Right forelimb (tissue), 1 donor: ENCODE results near the gene CCBE1.
"Not testable (repeated sequence)": the region's sequence is repeated elsewhere in the genome, so short reads cannot be mapped to it uniquely, and the experiment has no call there.

Experiments
- DNase-seq: peaks from one replicate; pipeline ENCODE4 v3.0.0-alpha.2; 2018

CCBE1 gene

DNA sequence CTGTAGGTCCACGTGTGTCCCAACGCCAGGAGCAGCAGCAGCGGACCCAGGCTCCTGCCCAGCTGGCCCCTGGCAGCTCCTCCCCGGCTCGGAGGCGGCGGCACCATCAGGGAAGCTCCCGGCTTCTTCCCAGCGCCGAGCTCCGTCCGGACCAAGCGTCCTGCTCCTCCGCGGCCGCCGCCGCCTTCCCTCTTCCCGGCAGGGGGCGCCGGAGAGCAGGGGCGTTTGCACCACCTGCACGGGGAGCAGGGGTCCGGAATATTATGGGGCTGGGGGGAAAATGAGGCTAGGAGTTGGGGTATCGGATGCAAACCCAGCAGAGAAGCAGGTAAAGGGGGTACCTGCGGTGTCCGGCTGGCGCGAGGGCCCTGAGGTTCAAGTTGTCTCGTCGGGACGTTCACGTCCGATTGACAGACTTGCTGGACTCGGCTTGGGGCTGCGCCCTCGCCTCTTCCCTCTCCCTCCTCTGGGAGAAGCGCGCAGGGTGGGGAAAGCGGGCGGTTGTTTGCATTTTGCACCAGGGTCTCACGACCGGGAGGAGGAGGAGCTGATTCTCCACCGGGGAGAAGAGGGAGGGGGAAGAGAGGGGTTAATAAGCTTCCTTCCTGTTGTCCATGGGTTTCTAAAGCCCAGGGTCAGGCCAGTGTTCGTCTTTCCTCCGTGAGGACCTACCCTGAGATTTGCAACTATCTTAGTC is at the start of gene CCBE1:
TSS of gene CCBE1 (minus strand) at position 188 of the 697 bp plus-strand sequence.
- DNase-seq = peak; percentile 82

DNA sequence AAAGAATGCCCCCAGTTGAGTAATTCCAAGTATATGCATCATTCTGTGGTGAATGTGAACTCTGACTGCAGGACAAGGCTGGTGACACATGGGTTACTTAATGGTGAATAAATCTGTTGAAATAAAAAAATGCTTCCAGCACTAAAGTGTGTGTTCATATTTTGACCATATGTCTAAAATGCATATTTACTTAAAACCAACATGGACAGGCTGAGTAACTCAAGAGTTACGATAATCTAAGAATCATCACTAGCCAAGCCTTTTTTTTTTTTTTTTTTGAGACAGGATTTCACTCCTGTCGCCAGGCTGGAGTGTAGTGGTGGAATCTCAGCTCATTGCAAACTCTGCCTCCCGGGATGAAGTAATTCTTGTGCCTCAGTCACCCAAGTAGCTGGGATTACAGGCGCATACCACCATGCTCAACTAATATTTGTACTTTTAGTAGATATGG is 47.1 kb upstream of the CCBE1 start:
- no peak for DNase-seq

DNA sequence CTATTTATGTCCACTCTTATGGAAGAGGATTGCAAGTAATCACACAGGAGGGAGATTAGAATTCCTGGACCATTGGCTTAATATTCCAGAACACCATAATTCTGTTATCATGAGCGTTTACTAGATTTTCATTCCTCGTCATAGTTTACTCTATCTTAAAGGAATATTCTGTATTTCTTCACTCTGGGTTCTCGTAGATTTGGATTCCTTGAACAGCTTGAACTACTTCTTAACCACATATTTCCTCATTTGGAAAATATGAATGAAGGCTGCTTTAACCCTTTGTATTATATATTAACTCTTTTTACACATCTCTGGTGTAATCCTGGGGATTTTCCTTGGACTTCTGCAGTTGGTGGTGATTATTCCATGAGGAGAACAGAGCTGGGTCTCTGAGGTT is 46.3 kb upstream of the CCBE1 start:
- DNase-seq = no peak

DNA sequence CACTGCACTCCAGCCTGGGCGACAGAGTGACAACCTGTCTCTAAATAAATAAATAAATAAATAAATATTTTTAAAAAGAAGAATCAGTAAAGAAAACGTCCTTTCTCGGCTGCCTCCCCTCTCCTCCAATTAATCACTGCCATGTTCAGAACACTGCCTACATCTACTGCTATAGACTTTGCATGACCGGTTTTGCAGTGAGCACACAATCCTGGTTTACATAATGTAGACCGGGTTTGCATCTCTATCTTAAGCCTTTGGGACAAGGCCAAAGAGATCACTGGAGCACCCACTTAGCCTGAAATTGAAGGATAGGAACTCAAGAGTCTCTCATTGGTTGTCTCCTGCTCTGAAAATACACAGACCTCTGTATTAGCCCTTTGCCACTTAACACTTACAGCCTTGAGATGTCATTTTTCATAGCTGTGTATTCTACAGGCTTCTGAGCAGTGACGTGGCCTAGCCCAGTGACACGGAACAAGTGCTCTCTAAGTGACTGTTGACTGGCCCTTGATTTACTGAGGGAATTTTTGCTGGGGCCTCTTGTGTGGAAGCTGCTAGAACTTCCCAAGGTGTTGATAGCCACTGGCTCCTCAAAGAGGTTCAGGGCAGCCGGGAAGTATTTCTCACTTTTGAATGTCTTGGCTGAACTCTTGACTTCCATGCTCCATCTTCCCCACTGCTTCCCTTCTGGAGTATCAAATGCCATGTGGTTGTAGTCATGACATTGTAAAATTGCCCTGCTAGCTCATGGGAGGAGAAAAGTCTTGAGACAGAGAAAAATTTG is 45.3 kb upstream of the CCBE1 start:
- DNase-seq = no peak

DNA sequence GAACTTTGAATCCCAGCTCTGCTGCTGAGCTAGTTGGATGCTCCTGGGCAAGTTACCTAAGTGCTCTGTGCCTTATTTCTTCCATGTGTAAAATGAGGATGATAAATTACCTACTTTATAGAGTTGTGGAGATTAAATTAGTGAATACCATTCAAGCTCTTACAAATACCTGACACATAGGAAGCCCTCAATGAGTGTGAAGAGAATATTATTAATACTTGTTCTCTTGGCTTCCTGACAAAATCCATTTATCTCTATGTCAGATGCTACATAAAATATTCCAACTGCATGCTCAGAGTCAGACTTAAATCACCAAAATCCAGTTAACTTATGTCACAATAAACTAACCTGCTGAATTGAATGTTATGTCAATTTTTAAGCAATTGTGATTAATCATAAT is 42.9 kb upstream of the CCBE1 start:
- no peak for DNase-seq

DNA sequence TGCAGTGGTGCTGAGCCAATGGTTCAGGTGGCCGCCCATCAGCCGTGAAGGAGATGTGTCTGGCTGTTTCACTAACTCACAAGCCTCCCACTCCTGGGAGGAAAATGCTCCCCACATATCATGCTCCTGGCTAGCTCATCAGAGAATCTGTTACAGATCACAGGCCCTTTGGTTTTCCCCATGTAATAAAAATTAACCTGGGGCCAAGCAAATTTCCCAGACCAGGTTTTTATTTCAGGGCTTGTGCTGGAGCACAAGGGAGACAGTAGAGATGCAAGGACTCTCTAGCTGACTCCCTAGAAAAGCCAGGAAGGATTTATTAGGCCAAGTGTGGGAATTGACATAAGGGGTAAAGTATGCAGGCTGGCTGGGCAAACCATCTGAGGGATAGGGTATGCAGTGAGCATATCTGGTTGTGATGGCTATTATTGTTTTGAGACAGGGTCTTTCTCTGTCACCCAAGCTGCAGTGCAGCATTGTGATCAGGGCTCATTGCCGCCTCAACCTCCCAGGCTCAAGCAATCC is 40.6 kb upstream of the CCBE1 start:
- DNase-seq = no peak

DNA sequence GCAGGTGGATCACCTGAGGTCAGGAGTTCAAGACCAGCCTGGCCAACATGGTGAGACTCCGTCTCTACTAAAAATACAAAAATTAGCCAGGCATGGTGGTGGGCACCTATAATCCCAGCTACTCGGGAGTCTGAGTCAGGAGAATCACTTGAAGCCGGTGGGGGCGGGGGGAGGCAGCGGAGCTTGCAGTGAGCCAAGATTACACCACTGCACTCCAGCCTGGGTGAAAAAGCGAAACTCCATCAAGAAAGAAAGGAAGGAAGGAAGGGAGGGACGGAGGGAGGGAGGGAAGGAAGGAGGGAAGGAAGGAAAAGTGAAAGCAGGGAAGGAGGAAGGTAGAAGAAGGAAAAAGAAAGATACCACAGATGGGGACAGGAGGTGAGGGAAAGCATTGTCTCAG is 40.1 kb upstream of the CCBE1 start:
- not testable (repeated sequence) for DNase-seq

DNA sequence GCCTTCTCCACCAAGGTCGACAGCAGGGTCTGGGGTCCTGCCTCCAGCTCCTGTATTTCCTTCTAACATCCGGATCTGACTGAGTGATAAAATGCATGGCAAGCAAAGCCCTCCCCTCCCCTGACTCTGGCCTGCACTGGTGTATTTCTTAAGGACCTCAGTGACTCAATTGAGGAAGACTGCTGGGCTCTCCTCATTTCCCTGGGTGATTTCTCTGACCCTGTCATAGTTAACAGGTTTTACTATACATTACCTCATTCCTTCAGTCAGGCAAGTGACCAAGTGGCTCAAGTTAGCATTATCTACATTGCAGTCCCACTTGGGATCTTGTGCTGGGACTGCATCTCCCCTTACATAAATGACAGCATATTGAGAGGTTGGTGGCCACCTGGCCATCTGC is 38.8 kb upstream of the CCBE1 start:
- DNase-seq = no peak

DNA sequence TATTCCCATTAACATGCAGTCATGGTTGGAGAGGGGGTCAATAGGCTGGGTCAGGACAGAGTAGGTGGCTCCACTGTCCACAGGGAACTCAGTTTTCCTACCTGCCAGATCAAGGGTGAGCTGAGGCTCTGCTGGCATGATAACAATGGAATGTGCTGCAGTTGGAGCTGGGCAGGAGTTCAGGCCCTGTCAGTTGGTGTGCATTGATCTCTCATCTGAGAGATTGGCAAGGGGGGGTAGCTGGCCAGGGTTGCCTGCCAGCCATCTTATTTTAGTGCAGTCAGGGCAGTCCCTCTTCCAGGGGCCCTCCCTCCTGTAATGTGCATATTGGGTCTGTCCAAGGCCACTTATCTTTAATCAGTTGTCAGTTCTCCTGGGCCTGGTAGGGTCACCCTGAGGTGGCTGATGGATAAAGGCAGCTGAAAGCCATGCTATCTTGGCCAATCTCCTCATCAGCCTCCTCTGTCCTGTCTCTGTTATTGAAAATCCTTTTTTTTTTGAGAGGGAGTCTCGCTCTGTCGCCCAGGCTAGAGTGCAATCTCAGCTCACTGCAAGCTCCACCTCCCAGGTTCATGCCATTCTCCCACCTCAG is 38.1 kb upstream of the CCBE1 start:
- no peak for DNase-seq

DNA sequence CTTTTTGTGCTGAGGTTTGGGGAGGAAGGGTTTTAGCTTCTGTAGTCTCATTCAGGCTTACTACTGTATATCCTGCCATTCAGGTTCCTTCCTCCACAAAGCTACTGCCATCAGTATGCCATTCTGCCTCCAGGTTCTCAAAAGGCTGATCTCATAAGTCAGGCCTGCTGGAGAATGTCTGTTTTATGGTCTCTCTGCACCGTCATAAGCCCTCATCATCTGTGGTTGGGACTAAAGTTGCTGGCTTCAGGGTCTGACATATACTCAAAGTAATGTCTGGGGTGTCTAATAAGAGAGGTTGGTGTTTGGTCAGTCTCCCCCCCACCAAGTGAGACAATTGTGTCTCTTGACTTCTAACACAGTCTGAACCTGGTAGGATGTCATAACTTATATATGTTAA is 36.2 kb upstream of the CCBE1 start:
- DNase-seq = no peak

DNA sequence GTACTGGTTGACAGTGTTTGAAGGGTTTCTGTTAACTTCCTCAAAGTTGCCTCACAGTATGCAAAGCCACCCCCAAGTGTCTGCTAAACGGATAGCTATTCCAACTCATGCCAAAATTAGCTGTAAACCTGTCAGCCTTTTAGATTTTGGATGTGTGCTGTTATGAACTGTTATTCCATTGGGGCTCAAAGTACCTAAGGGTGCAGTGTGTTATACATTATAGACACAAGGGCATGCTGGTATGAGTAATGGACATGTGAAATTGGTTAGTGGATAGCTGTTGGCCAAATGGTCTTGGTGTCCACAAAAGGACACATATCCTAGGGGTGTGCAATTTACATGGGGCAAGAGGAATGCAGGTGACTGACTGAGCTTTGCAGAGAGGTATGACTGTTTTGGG is 33.7 kb upstream of the CCBE1 start:
- no peak for DNase-seq

DNA sequence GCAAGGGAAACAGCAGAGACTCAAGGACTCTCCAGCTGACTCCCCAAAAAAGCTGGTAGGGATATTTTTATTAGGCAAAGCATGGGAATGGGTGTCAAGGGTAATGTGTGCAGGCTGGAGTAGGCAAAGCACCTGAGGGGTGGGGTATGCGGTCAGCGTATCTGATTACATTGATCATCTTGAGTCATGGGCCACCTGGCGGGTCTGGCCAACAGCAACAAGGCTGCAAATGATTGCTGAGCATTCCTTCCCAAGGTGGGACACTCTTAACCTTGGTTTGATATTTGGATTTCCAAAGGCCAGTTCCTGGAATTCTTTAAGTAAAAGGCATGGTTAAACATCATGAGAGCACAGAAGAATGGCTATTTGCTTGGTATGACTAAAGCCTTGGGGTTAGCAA is 32.6 kb upstream of the CCBE1 start:
- no peak for DNase-seq

DNA sequence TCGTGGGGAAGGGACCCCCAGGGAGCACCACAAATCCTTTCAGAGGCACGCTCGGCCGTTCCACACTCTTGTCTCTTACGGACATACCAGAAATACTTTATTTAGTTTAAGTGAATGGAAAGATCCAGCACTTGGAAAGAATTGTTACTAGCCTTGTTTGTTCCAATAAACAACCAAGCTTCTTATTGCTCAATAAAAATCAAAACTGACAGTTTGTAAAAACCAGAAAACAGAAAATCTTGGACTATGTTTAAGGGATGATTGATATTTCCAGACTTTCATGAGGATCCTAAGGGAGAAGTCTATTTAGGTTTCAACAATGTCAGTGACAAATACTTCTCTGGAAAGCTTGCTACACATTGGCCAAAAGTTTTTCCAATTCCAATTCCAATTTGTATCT is 31.6 kb upstream of the CCBE1 start:
- DNase-seq = no peak

DNA sequence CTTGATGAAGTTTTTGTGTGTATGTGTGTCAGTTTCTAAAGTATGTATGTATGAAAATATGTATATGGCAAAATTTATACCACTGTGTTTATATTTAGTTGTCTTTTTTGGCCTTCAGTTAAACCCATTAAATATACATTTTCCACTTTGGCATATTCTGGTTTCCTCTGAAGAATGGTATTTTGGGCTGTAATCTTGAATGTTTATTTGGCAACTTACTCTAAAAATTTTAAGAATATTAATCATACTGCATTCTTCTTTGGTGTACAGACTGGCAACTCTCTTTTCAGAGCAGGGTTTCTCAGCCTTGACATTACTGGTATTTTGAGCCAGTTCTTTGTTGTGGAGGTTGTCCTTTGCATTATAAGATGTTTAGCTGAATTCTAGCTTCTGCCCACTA is 27.9 kb upstream of the CCBE1 start:
- no peak for DNase-seq

DNA sequence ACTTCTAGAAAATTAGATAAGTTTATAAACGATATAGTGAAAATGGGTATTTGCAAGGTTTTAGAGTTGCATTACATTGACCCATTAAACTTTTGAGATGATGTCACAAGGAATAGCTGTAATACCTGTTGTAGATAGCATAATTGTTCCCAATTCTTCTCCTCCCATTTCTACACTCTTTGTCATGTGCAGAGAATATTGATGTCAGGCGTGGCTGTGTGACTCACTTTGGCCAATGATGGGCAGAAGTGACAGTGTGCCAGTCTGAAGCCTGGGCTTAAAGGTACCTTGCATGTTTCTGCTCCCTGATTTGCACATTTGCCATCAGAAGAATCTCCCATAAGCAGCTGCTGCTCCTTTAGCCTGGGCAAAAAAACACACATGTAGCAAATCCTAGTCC is 26.9 kb upstream of the CCBE1 start:
- no peak for DNase-seq

DNA sequence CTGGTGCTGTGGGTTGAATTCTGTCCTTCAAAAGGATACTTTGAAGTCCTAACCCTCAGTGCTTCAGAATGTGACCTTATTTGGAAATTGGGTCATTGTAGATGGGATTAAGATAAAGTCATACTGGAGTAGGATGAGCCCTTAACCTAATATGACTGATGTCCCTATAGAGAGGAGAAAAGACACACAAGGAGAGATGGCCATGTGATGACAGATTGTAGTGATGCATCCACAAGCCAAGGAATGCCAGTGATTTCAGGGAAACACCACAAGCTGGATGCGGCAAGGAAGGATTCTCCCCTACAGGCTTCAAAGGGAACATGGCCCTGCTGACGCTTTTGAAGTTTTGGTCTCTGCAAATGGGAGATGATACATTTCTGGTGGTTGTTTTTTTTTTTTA is 24.7 kb upstream of the CCBE1 start:
- DNase-seq = no peak

DNA sequence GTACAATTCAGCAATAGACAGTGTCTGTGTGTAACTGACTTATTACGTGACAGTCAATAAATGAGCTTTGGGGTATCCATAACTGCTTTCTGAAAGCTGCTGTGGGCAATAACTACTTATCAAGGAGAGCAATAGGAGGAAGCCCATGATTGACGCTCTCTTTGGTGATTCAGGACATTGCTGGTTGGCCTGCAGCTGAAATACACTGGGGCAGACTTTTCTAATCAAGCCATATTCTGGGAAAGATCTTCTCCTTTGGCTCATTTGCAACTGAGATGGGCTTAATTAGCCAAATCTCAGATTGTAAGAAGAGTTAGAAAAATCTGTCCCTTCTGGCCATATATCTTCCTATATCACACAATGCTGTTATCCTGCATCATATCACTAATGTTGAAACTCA is 24.0 kb upstream of the CCBE1 start:
- no peak for DNase-seq

DNA sequence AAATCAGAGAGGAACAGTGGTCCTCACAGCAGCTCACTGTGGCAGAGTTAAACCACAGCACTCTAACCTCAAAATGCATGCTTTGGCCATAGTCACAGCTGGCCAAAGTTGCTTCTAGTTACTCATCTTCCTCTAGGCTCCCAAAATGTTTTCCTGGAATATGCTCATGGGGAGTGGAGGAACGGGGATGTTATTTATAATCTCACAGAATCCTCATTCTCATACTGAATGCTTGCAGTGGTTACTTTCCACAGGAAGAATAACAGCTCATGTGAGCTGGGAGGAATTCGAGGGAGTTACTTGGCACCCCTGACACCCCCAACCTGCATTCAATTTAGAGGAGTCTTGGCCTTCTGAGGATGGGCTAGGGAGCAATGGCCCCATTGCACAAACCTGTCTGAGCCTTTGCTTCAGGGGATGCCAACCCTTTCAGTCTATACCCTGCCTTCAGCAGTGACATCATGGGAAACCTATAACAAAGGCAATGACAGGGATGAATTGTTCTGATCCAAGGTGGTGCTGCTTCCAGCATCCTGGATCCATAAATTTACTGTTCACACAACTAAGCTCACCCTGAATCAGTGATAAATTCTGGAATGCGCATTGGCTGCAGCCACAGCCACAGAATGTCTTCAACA is 22.4 kb upstream of the CCBE1 start:
- DNase-seq = no peak

DNA sequence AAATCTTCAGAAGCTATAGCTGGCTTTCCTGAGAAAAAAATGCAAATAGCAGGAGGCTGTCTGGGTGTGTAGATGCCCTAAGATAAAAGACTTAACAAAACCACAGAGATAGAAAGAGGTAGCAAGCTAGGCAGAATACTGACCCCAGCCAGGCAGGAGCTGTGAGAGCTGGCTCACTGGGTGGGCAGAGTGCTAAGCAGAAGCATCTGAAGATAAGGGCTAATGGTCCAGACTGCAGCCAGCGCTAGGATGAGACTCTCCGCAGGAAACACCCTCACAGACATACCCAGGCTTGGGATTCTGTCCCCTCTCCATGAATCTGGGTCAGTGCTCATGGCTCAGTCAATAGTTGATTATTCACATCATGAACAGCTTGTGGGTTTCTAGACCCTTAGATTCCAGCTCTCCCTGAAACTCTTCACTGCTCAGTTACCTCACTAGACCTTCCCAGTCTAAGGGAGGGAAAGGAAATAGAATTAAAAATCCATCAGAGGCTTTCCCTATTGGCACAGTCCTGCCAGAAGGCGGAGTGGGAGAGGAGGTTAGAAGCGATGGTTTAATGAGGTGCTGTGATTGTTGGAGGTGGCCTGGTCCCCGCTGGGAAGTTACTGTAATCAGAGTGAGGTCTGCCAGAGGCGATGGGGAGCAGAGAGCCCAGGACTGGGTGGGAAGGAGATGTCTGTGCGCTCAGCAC is 21.4 kb upstream of the CCBE1 start:
- no peak for DNase-seq

DNA sequence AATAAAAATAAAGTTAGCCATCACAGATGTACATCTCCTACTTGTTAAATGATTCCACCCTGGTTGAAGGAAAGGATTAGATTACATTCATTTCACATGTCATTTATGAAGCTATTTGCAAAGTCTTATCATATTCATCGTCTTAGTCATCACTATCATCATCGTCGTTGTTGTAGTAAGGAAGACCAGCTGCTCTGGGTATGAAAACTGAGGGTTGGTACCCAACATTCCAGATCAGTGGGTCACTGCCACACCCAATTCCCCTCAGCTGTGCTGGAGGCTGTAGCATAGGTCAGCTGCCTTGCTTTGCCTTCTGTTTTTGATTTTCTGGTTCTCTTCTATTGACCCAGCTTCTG is 20.9 kb upstream of the CCBE1 start:
- DNase-seq = no peak

DNA sequence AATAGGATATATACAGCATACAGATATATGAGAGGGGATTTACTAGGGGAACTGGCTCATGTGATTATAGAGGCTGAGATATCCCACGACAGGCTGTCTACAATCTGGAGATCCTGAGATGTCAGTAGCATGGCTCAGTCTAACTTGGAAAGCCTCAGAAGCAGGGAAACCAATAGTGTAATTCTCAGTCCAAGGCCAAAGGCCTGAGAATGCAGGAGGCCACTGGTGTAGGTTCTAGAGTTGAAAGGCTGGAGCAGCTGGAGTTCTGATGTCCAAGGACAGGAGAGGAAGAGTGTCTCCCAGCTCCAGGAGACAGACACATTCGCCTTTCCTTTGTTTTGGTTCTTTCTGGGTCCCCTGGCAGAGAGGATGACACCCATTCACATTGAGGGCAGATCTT is 20.1 kb upstream of the CCBE1 start:
- no peak for DNase-seq

DNA sequence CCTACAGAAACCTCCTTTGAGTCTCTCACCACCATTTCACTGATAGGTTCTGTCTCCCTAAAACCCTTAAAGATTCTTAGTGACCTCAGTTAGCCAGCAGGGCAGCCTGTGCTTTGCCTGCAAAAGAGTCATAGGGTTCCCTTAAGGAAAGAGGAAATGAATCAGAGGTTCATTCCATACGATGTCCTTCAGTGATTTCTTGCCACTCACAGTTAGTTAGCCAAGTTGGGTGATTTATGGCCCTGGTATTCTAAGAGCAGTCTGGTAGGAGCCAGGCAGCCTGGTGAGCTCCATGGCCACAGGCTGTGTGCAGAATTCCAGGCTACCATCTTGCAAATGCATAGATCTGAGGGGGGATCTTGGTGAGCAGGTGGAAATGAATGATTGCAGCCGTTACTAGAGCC is 18.7 kb upstream of the CCBE1 start:
- DNase-seq = no peak

DNA sequence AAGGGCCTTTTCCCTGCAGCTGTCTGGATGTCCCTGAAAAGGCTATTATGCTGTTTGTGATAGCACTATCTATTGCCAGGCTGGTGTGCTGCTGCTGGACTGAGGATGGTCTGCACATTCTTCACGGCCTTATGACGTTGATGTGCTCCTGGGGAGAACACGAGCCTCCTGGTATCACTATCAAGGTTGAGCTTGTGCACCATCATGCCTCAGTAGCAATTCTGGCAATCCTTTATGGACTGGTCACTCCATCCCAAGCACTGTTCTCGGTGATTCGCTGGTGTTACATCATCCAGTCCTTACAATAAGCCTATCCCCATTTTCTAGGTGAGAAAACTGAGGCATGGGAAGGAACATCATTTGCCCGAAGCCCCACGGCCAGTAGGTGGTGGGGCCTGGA is 18.2 kb upstream of the CCBE1 start:
- no peak for DNase-seq
